GM23248 (cell line): ENCODE data around the gene GPR132. TPM values are rescaled to one million over a fixed set of nuclear protein-coding genes. Genes with fewer than 3 reads are reported as not detected.

Experiments
- DNase-seq: peaks from one replicate; pipeline ENCODE4 v3.0.0-alpha.2; 2015
- H2AFZ ChIP-seq: fragments of 200-600 bp; sonication (generic); 2 replicates; pipeline ENCODE4 v1.6.1; 2016; ENCODE audit warnings: antibody characterized with exemption
- H3F3A ChIP-seq: fragments of 200-600 bp; sonication (generic); 2 replicates; pipeline ENCODE4 v1.6.1; 2016; ENCODE audit warnings: mild to moderate bottlenecking, antibody characterized with exemption, mixed run types; ENCODE audit not compliant: insufficient read depth
- H3K27ac ChIP-seq: fragments of 200-600 bp; sonication (generic); 2 replicates; pipeline ENCODE4 v1.5.1; 2016; ENCODE audit warnings: mild to moderate bottlenecking
- H3K27me3 ChIP-seq: fragments of 200-600 bp; sonication (generic); replicated peaks from 2 replicates; pipeline ENCODE4 v1.6.1; 2016; ENCODE audit warnings: mild to moderate bottlenecking; ENCODE audit not compliant: insufficient read depth
- H3K36me3 ChIP-seq: fragments of 200-600 bp; sonication (generic); 2 replicates; pipeline ENCODE4 v1.6.1; 2016; ENCODE audit warnings: low read depth, mild to moderate bottlenecking
- H3K4me1 ChIP-seq: fragments of 200-600 bp; sonication (generic); 2 replicates; pipeline ENCODE4 v1.6.1; 2016; ENCODE audit warnings: mild to moderate bottlenecking; ENCODE audit not compliant: insufficient read depth
- H3K4me2 ChIP-seq: fragments of 200-600 bp; sonication (generic); one replicate; pipeline ENCODE4 v1.6.1; 2016; ENCODE audit warnings: mild to moderate bottlenecking; ENCODE audit not compliant: unreplicated experiment
- H3K4me3 ChIP-seq: fragments of 200-600 bp; sonication (generic); 2 replicates; pipeline ENCODE4 v1.5.1; 2016; ENCODE audit warnings: mild to moderate bottlenecking
- H3K79me2 ChIP-seq: fragments of 200-600 bp; sonication (generic); 2 replicates; pipeline ENCODE4 v1.6.1; 2016; ENCODE audit warnings: mild to moderate bottlenecking; ENCODE audit not compliant: insufficient read depth
- H3K9ac ChIP-seq: fragments of 200-600 bp; sonication (generic); 2 replicates; pipeline ENCODE4 v1.6.1; 2016; ENCODE audit warnings: mild to moderate bottlenecking
- H3K9me2 ChIP-seq: fragments of 200-600 bp; sonication (generic); 2 replicates; pipeline ENCODE4 v1.6.1; 2016; ENCODE audit warnings: mixed run types, mild to moderate bottlenecking, moderate library complexity; ENCODE audit not compliant: insufficient read depth
- H3K9me3 ChIP-seq: fragments of 200-600 bp; sonication (generic); one replicate; pipeline ENCODE4 v1.6.1; 2017; ENCODE audit warnings: low read depth
- H4K20me1 ChIP-seq: fragments of 200-600 bp; sonication (generic); 2 replicates; pipeline ENCODE4 v1.6.0; 2016; ENCODE audit not compliant: insufficient read depth
- EZH2 ChIP-seq: fragments of 200-600 bp; sonication (generic); IDR thresholded peaks from 2 replicates; pipeline ENCODE4 v1.6.1; 2018; ENCODE audit warnings: antibody characterized with exemption, mild to moderate bottlenecking; ENCODE audit not compliant: insufficient read depth, poor library complexity, severe bottlenecking
- EZH2phosphoT487 ChIP-seq: fragments of 200-600 bp; sonication (generic); IDR thresholded peaks from 2 replicates; pipeline ENCODE4 v1.6.1; 2018; ENCODE audit warnings: antibody characterized with exemption, moderate library complexity, mild to moderate bottlenecking, low read depth; ENCODE audit not compliant: insufficient read depth
- WGBS, 2 experiments: methylation state at CpG; one replicate each; pipeline ENCODE4 v1.1.6; 2015 to 2017; ENCODE audit warnings: low lambda C conversion rate in 2 of 2, low coverage in 1 of 2; ENCODE audit errors: missing lambda C conversion rate in 2 of 2; 5-methylcytosine and 5-hydroxymethylcytosine counted together
- in situ Hi-C: fragments of 300-500 bp; cut with MboI; formaldehyde crosslinking; loops from 2 replicates; pipeline ENCODE4 v1.15.0; 2020
- polyA plus RNA-seq: library from polyadenylated mRNA; unstranded; fragments of >200 nt; fragmentation: Nextera tagmentation; extraction: Ambion mirVana; gene quantifications from 2 replicates; pipeline ENCODE4 v1.2.1, GENCODE V29; 2016
- total RNA-seq: library from RNA; depleted of rRNA; stranded (reverse); fragments of >200 nt; shearing (Covaris generic); gene quantifications from 2 replicates; pipeline ENCODE4 v1.2.3, GENCODE V29; 2014

GPR132 gene
- total and polyA plus RNA-seq, 2 experiments from 2014 or later = not detected

- no peak for DNase-seq
- Histone ChIP-seq H3K27me3 (no peaks in the 10 kb centered on the region), H3K4me3 (no peak overlapping the region), H3K9me3 (no peaks in the 10 kb centered on the region), H3K79me2 (peaks cover 100% of the 10 kb centered on the region), H3K9me2 (no peaks in the 10 kb centered on the region), H3K9ac (no peak overlapping the region), H3K36me3 (peaks cover 6% of the 10 kb centered on the region; the same call in 1 of the 2 replicates), H4K20me1 (no peaks in the 10 kb centered on the region), H3K27ac (no peak overlapping the region), H3K4me2 (no peak overlapping the region), H3K4me1 (peaks cover 4% of the 10 kb centered on the region; the same call in 1 of the 2 replicates), H3F3A (peaks cover 3% of the 10 kb centered on the region; the same call in 1 of the 2 replicates), H2AFZ (no peak overlapping the region)
- TF ChIP-seq EZH2phosphoT487 (no peak), EZH2 (no peak)
- WGBS, 2 experiments = 74 to 77% methylated on average over 4 of the region's 4 CpGs
- in situ Hi-C loops = no loop called here
Observed at GRCh38 chr14:105014631-105015030, 50.6 kb downstream of the GPR132 start.

- Histone ChIP-seq H3K27ac (no peak overlapping the region), H3K9ac (no peak overlapping the region), H3K79me2 (peaks cover 100% of the 10 kb centered on the region), H2AFZ (no peak overlapping the region), H3K9me2 (no peaks in the 10 kb centered on the region), H4K20me1 (no peaks in the 10 kb centered on the region), H3K4me1 (no peaks in the 10 kb centered on the region), H3K9me3 (no peaks in the 10 kb centered on the region), H3K36me3 (peaks cover 6% of the 10 kb centered on the region; the same call in 1 of the 2 replicates), H3K4me2 (no peak overlapping the region), H3K4me3 (no peak overlapping the region), H3F3A (no peaks in the 10 kb centered on the region; the same call in 1 of the 2 replicates), H3K27me3 (no peaks in the 10 kb centered on the region)
- no peak for TF ChIP-seq EZH2phosphoT487
- TF ChIP-seq EZH2 = no peak
- in situ Hi-C loops = no loop called here
- WGBS, 2 experiments = 74 to 76% methylated on average over 9 of the region's 9 CpGs
- DNase-seq = no peak
Observed at GRCh38 chr14:105014032-105014431, 51.2 kb downstream of the GPR132 start.

- H3K9ac ChIP-seq = no peak overlapping the region
- TF ChIP-seq EZH2phosphoT487 (no peak), EZH2 (no peak)
- DNase-seq = peak; percentile 47
- no peaks in the 10 kb centered on the region for H3K4me1 ChIP-seq
- no peaks in the 10 kb centered on the region for H3K27me3 ChIP-seq
- no peak overlapping the region for H3K4me3 ChIP-seq
- H3K79me2 ChIP-seq = peaks cover 100% of the 10 kb centered on the region
- in situ Hi-C loops = no loop called here
- no peak overlapping the region for H3K4me2 ChIP-seq
- no peak overlapping the region for H2AFZ ChIP-seq
- H3K36me3 ChIP-seq = peaks cover 6% of the 10 kb centered on the region; the same call in 1 of the 2 replicates
- no peaks in the 10 kb centered on the region for H4K20me1 ChIP-seq
- no peaks in the 10 kb centered on the region for H3K9me2 ChIP-seq
- no peaks in the 10 kb centered on the region for H3K9me3 ChIP-seq
- no peak overlapping the region for H3K27ac ChIP-seq
- no peaks in the 10 kb centered on the region; the same call in 1 of the 2 replicates for H3F3A ChIP-seq
- 33 to 38% methylated on average over 8 of the region's 8 CpGs for WGBS, 2 experiments
Observed at GRCh38 chr14:105013150-105013785, 52.0 kb downstream of the GPR132 start.

GRCh38 chr14:105012171-105012985 is 52.9 kb downstream of the GPR132 start:
- in situ Hi-C loops = no loop called here
- Histone ChIP-seq H4K20me1 (no peaks in the 10 kb centered on the region), H3K27ac (no peak overlapping the region)

More at GRCh38 chr14:105012171-105012985, 52.9 kb downstream of the GPR132 start:
- Histone ChIP-seq H3K36me3 (peaks cover 6% of the 10 kb centered on the region; the same call in 1 of the 2 replicates), H3K4me3 (no peak overlapping the region), H3K4me1 (no peaks in the 10 kb centered on the region), H2AFZ (no peak overlapping the region), H3F3A (no peaks in the 10 kb centered on the region; the same call in 1 of the 2 replicates), H3K27me3 (no peaks in the 10 kb centered on the region), H3K9ac (no peak overlapping the region), H3K4me2 (no peak overlapping the region), H3K9me2 (no peaks in the 10 kb centered on the region), H3K79me2 (peaks cover 94% of the 10 kb centered on the region), H3K9me3 (no peaks in the 10 kb centered on the region)
- TF ChIP-seq EZH2 (no peak), EZH2phosphoT487 (no peak)
- 84 to 86% methylated on average over 22 to 23 of the region's 23 CpGs for WGBS, 2 experiments
- DNase-seq = no peak
